ENCODE measurements around the gene CBR4.
"Not testable (repeated sequence)": the region's sequence is repeated elsewhere in the genome, so short reads cannot be mapped to it uniquely, and the experiment has no call there.

Gene CBR4

DNA sequence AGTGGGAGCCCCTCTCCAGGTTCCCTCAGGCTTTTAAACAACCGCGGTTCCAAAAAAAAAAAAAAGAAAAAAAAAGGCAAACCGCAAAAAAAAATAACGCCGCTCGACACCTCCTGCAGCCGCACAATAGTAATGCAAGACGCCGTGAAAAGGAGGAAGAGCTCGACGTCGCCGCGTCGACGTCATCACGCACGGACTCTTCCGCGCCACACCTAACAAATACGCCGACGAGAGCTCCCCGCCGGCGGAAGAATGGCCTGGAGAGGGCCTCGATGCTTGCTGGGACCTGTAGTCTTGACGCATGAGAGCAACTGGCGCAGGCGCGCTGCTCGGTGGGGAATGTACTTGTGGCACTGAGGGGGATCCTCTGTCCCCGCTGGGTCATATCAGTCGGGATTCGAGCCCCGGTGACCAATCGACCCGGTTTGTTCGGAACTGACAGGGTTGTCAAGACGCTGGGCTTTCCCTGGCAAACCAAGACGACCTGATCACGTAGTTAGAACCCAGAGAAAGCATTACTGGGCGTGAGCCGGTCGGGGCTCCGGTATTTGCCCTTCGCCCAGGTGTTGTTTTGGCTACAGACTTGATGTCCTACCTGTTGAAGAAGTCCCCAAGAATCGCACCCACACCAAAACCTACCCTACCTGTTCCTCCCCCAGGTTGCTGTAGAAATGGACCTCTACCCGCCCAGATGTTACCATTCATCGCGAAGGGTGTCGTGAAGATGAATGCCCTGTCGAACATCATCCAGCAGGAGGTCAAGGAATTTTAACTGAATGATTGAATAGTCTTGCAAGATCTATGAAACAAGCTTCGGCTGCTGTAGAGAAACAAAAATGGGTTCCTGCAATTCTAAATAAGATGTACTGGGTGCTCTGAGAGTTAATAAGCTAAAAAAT lies at the start of gene CBR4:
CBR4 (minus strand) TSS at position 131 of the 899 bp plus-strand sequence. CDS start 166 bp downstream, outside the sequence.
- peak; percentile 97 for DNase-seq (ENCODE audit: low spot score)

DNA sequence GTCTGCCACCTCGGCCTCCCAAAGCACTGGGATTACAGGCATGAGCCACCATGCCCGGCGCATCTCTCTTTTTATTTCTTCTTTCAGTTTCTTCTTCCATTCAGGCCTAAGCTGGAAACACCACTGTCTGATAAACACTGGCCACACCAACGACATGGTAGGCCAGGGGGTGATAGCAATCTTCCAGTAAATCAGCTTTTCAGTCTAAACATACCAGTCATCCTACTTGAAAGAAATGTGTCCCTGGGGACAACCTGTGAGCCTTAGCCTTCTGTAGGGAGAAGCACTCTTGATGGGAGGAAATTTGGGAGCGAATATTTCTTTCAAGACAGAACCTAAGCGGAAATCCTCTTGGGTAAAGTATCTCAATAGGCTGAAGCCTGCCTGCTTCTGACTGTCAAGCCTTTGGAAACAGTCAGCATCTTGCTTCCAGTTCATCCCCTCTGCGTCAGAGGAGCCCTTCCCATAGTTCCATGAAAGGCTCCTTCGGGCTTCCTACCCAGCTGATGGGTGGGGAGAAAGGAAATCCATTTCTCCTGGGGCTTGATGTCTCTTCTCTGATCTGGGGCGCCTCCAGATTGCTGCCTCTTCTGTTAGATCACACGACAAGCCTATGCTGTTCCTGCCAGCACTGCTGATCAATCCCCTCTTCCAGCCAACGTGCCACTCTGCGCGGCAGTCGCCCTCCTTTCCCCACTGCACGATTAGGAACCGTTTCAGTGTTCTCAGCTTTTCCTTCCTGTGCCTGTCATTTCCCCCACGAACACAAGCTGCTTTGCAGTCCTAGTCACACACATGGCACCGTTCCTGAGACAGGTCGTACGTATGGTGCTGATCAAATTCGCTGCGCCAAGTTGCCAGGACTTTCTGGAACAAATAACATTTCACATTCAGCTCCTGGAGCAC lies 49.5 kb upstream of the CBR4 start:
- DNase-seq (ENCODE audit: low spot score): no peak

DNA sequence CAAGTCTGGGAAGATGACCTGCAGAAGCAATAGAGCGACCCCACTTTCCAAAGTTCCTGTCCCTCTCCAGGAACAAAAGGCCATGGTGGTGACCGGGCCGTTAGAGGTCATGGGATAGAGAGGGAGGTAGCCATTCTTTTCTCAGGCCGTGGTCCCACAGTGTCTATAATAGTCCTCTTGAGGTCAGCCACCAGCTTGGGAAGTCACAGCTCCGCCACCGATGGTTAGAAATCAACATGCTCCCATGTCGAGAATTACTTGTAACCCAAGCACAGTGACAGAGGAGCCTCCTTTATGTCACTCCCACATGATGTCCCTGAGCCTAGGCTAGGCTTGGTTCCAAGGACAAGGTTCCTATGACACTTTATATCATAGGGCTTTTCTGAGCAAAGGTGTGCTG lies 48.3 kb upstream of the CBR4 start:
- DNase-seq (ENCODE audit: low spot score): no peak

DNA sequence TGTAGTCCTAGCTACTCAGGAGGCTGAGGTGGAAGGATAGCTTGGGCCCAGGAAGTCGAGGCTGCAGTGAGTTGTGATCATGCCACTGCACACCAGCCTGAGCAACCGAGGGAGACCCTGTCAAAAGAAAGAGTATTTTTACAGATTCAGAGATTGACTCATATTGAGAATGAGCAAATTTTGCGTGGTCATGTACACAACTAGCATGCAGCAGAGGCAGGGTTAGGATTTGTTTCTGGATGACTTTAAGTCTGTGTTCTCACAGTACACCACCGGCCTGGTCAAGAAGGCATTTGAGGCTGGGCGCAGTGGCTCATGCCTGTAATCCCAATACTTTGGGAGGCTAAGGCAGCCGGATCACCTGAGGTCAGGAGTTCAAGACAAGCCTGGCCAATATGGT lies 44.8 kb upstream of the CBR4 start:
- DNase-seq (ENCODE audit: low spot score): peak; percentile 22

DNA sequence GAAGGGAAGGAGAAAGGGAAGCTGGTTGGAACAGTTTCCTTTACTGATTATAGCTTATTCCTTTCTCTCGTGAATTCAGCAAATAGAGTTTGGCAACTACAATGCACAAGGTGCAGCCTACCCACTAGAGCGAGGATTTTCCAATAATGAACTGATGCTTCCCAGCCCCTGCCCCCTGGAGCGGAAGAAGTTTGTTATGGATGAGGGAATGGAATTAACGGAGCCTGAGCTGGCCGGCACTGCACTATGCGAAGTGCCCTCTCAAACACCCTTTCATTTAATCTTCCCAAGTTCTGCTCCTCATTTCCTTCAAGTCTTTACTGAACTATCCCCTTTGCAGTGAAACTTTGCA lies 42.5 kb upstream of the CBR4 start:
- DNase-seq (ENCODE audit: low spot score): no peak

DNA sequence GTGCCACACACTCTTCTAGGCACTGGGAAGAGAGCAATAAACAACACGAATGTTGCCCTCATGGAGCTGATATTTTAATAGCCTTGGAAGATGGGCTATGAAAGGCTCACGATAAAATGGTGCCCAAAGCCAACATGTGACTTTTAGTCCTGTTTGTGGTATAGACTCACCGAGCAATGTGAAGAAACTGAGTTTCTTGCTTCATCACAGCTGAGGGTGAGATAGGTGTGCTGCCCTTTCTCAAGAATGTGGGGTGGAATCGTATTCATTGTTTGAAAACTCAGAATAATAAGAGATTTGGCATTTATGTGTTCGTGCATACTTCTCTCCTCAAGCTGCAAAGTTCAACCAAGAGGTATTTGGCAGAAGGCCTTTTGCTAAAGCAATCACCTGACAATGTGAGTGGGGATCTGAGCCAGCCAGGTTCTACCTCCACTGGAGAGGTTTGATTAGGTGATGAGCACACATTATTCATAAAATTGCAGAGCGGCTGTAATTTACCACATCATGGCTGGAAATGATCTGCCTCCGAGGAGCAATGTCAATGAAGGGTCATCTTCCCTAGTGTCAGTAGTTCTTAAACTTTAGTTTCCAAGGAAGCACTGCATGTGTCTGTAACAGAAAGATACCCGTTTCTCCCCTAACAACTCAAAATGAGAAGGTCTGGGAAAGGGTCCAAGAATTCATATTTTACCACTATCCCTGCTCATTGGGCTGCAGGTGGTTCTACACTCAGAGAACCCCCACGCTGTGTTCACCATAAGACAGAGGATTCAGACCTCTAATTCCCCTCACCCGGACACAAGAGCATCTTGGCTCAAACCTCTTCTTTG lies 41.9 kb upstream of the CBR4 start:
- DNase-seq (ENCODE audit: low spot score): no peak

DNA sequence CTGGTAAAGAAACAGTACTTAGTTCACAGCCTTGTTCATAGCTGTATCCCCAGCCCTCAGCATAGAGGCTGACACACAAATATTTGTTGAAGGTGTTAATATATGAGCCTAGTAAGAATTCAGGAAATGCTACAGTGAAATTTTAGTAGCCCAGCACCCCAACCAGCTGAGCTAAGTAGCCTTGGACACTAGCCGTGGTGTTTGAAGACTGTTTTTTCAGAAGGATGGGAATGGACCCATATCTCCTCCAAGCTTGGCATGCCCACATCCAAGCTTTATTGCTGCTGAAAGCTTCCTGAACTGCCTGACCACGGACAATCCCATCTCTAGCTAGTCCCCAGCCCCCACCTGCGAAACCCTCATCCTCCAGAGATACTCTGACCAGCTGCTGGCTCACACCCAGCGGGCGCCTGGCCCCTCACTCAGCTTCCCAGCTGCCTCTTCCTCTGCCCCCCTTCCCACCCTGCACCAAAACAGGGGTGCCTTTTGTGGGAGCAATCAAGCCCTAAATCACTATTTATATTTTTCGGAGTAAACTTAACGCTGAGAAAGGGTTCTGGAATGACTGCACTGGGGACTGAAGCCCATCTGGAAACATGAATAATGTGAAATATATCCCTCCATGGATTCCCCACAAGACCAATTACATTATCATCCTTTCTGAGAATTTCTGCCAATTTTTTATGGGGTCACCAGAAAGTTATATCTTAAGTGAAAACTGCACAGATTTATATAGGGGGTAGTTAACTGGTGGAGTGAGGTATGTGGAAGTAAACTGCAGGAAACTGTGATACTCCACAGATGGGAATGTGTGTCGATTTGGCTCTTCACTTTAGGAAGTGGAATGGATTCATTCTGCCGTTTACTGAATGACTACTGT lies 41.1 kb upstream of the CBR4 start:
- DNase-seq (ENCODE audit: low spot score): no peak

DNA sequence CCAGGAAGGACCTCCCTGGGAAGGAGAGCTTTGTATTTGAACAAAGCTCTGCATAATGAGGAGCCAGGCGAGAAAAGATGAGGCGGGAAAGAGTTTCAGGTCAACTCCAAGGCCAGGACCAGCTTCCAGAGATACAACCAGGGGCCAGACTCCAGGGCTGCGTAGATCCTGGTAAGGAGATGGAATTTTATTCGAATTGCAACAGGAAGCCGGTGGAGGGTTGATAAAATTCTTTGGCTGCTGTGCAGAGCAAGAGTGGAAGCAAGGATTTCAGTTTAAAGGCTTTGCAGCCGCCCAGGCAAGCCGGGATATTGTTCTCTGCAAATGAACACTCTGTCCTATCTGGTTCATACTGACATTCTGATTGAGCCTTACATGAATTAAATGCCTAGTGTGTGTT lies 40.2 kb upstream of the CBR4 start:
- no peak for DNase-seq (ENCODE audit: low spot score)

DNA sequence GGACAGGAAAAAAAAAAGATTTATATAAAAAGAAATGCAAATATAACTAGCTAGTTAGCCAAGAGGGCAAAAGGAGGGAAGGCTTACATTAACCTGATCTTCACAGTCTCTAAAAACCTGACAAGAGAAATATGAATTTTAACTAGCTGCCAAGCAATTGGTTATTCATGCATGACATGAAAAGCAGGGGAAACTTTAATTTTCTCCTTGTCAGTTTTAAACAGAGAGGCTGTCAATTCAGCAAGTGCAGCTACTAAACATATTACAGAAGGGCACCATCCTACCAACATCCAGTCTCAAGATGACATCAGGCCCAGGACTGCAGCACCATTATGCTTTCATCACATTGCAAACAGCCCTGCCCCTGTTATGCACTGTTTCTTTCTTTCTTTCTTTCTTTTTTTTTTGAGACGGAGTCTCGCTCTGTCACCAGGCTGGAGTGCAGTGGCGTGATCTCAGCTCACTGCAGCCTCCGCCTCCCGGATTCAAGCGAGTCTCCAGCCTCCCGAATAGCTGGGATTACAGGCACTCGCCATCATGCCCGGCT lies 38.9 kb upstream of the CBR4 start:
- no peak for DNase-seq (ENCODE audit: low spot score)

DNA sequence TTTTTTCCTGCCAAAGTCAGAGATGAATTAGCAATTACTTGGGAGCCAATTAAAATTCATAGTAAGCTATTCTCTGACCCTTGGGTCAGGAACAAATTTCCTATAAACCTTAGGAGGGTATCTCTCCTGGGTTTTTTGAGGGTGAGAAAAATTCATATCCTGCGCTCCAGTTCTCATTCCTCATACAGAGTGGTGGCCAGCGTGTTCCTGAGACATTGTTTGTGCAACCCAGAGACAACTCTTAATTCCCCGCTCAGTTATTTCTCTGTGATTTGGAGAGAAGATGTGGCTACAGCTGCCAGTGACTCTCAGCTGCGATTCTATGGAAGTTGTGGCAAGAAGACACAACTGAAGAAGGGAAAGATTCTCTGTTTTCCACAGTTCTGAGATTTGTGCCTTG lies 37.9 kb upstream of the CBR4 start:
- DNase-seq (ENCODE audit: low spot score): no peak

DNA sequence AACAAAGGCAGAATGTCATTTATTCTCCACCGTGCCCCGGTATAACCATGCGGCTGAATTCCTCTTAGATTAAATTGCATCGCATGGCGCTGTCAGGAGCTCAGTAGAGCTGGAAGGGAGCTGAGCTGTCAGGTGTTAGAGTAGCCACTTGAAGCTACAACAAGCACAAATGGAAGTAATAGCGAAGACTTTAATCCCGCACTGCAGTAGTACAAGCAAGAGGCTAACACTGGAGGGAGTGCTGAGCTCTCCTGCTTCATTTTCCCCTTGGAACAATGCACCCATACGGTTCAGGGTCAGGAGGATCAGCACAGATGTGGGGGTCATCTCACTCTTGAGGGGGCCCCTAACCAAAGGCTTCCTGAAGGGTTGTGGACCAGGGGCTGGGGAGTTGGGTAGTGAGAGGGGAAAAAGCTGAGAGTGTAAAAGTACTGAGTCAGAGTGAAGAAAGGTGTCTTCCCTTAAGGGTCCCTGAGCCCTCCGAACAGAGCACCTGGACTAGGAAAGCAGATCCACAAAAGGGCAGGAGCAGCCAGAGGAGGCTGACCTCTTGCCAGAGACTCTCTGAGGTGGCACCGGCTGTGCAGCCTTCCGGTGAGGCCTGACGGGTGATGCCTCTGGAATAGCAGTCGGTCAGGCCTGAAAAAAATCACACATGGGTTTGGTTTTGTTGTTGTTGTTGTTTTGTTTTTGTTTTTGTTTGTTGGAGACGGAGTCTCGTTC lies 36.0 kb upstream of the CBR4 start:
- no peak for DNase-seq (ENCODE audit: low spot score)

DNA sequence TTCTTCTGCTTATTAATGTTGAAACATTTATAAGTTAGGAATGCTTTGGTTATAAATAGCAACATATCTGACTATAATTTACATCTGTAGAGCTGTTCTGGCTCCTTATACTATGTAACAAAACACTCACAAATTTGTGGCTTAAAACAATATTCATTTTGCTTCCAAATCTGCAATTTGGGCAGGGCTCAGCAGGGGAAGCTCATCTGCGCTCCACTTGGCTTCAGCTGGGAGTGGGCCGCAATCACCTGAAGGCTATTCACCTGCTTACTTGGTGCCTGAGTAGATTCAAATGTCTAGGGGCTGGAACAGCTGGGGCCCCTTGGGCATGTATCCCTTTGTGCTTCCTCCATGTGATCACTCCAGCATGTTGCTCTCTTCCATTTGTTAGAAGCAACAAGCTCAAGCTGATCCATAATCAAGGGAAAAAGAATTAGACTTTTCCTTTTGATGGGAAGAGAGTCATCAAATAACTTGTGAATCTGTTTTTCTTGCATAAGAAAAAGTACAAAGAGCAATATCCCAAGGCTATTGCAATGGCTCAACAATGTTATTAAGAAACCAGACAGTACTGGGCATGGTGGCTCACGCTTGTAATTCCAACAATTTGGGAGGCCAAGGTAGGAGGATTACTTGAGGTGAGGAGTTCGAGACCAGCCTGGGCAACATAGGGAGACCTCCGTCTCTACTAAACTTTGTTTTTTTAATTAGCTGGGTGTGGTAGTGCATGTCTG lies 34.8 kb upstream of the CBR4 start:
- DNase-seq (ENCODE audit: low spot score): no peak

DNA sequence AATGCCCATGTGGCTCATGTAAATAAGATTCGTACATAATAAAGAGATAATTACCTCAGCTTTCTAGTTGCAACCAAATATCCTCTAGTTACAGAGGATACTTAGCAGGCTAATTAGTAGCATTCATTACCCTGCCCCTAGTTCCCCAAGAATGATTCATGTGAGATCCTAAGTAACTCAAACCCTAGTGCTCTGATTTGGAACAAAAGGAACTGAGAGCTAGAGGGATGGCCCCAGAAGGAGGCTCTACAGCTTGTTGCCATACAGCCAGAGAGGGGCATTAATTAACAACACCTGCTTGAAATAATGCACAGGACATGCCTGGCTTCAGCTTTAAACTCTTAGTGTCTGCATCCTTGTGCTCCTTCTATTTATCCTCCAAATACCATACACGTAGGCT lies 32.6 kb upstream of the CBR4 start:
- DNase-seq (ENCODE audit: low spot score): no peak

DNA sequence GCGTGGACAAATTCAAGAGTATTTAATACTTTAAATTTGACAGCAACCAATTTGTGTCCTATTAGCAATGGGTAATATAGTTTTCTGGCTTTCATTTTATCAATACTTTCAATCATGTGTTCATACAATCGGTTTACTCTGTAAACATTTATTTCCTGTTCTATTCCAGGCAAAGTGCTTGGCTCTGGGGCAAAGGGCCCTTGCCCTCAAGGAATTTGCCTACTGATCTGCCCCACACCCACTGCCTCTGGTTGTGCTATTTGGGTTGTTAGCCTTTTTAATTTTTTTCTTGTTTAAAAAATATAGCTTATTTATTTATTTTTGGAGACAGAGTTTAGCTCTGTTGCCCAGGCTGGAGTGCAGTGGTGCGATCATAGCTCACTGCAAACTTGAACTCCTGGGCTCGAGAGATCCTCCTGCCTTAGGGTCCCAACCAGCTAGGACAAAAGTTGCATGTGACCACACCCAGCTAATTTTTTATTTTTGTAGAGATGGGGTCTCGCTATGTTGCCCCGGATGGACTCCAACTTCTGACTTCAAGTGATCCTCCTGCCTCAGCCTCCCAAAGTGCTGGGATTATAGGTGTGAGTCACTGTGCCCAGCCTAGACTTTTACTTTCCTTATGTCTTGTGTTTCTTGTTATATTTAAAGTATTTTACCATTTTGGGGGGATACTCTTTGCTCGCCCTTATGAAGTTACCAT lies 30.7 kb upstream of the CBR4 start:
- no peak for DNase-seq (ENCODE audit: low spot score)

DNA sequence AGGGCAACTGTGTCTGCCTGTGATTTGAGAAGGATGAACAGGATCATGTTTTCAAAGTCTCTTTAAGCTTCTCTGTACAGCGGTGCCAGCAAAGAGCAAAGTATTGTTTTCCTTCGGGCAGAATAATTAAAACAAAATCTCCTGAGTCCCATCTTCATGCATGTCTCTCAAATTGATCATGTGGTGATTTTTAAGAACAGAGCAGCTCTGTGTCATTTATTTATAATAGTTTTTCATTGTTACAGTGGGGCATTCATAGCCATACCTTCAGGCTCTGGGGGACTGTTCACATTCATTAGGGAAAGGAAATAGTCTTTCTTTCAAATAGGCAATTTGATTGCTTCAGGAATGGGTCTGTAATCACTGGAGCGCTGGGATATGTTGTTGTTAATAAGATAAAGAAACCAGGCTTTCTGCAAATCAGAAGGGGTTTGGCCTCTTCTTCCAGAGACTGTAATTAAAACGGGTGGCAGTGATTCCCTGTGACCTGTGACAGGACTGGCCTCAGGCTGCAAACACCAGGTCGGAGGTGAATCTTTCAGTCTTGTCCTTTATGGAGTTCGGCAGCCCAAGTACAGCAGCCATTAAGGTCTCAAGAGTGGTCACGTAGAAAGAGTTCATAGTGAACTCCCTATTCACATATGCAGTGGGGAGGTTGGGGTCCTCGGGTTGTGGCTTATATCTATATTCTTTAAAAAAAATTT lies 29.3 kb upstream of the CBR4 start:
- DNase-seq (ENCODE audit: low spot score): no peak

DNA sequence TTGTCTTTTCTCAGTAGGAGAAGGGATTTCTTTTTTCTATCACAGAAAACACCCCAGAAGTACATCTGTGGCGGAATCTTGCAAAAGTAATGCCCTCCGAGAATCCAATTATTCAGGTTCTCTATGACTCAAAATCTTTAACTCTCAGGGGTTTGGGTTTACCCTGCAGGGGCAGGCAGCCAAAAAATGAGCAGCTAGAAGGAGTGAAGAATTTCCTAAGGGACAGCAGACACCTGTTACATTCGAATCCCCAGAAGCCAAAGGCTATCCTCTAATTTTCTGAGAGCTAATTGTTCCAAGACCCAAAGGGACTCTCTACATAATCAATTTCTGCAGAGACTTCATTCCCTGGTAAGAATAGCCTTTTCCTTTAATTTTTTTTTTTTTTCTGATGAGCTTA lies 27.5 kb upstream of the CBR4 start:
- no peak for DNase-seq (ENCODE audit: low spot score)

DNA sequence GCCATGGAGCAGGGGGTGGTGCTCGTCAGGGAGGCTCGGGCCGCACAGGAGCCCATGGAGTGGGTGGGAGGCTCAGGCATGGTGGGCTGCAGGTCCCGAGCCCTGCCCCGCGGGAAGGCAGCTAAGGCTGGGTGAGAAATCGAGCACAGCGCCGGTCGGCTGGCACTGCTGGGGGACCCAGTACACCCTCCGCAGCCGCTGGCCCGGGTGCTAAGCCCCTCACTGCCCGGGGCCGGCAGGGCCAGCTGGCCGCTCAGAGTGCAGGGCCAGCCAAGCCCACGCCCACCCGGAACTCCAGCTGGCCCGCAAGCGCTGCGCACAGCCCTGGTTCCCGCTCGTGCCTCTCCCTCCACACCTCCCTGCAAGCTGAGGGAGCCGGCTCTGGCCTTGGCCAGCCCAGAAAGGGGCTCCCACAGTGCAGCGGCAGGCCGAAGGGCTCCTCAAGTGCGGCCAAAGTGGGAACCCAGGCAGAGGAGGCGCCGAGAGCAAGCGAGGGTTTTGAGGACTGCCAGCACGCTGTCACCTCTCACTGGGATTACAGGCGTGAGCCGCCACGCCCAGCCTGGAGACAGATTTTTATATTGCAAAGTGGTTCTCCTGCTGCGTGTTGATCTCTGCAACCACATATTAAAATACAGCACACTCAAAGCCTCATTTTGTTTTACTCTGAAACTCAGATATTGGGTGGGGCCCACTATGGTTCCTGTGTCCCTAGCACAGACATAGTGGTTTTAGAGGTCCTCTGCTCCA lies 26.0 kb upstream of the CBR4 start:
- DNase-seq (ENCODE audit: low spot score): not testable (repeated sequence)

DNA sequence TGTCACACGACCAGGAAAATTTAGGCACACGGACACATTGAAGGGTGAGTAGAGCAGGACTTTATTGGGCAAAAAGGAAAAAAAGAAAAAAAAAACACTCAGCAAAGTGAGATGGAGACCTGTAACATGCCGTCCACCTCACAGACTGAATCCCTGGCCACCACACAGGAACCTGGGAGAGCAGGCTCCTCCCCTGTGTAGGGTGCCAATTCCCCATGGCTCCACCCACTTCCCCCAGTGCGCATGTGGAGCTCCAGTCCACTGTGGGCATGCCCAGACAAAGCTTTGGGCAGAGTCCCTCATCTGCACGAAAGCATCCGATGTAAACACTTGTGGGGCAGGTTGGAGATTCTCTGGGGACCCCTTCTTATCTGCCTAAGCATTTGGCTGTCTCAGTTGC lies 23.6 kb upstream of the CBR4 start:
- DNase-seq (ENCODE audit: low spot score): no peak
